ENCODE measurements around the gene PPFIA4. TPM values are rescaled to one million over a fixed set of nuclear protein-coding genes. Genes with fewer than 3 reads are reported as not detected.
A peak's percentile ranks its signal among the peaks of the same experiment; 100 is the strongest.

The PPFIA4 gene
- total RNA-seq, 2 experiments from 2014 or later: 78.8 to 79.9 TPM

DNA sequence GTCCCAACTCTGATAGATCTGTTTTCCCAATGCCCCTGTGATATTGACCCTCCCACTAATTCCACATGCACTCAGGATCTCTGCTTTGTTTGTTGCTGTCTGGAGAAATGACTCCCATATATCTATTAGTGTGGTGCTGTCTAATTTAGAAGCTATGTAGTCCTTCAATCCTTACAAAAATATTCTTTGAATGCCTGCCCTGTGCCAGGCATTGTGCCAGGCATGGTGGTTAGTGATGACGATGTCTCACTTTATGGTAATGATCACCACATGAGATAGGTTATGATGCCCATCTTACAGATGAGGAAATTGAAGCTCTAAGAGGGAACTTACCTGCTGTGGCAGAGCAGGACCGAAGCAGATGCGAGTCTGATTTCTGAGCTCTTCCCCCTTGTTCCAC lies 46.6 kb downstream of the PPFIA4 start:
- POLR2A ChIA-PET: no interaction called here
- peaks cover 30% of the 10 kb centered on the region for H3K27me3 Mint-ChIP-seq
- H3K4me1 Mint-ChIP-seq (ENCODE audit: low read depth): peaks cover 4% of the 10 kb centered on the region
- no peak overlapping the region for H3K4me3 Mint-ChIP-seq
- CTCF ChIA-PET: interaction anchor here (1.0 to 1.6 kb wide), 2 partner anchors 12 to 99 kb away, joined by 4 read pairs; no protein-coding TSS in a partner anchor
- TF ChIP-seq, protein P1, sequence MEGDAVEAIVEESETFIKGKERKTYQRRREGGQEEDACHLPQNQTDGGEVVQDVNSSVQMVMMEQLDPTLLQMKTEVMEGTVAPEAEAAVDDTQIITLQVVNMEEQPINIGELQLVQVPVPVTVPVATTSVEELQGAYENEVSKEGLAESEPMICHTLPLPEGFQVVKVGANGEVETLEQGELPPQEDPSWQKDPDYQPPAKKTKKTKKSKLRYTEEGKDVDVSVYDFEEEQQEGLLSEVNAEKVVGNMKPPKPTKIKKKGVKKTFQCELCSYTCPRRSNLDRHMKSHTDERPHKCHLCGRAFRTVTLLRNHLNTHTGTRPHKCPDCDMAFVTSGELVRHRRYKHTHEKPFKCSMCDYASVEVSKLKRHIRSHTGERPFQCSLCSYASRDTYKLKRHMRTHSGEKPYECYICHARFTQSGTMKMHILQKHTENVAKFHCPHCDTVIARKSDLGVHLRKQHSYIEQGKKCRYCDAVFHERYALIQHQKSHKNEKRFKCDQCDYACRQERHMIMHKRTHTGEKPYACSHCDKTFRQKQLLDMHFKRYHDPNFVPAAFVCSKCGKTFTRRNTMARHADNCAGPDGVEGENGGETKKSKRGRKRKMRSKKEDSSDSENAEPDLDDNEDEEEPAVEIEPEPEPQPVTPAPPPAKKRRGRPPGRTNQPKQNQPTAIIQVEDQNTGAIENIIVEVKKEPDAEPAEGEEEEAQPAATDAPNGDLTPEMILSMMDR (IDR thresholded peaks at IDR 0.05): no peak
- no peak for ATAC-seq
- H3K36me3 Mint-ChIP-seq (ENCODE audit: low read depth): peaks cover 10% of the 10 kb centered on the region
- no peak overlapping the region for H3K27ac Mint-ChIP-seq
- no peaks in the 10 kb centered on the region for H3K9me3 Mint-ChIP-seq
- intact Hi-C loops (cut with micrococcal nuclease): no loop called here
- DNase-seq: no peak

DNA sequence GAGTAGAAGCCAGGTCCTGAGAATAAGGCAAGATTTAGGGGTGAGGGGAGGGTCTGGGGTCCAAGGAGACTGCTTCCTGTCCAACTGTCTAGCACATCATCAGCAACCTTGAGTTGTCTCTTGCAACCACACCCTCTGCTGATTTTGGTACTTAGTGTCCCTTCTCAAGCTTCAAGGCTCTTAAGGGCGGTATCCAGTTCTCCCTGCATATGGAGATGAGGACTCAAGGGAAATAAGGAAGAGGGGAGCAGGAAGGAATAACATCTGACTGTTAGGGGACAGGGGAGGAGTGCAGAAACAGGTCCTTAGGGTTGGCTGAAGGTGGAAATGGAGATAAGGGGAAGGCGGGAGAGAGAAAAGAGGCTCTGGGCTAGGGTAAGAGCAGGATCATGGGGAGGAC lies 47.2 kb downstream of the PPFIA4 start:
- CTCF ChIA-PET: interaction anchor here (0.6 to 1.6 kb wide), 3 partner anchors 10 to 99 kb away, joined by 3 to 4 read pairs (median 4); no protein-coding TSS in a partner anchor

GRCh38 chr1:203074610-203075009 lies 48.3 kb downstream of the PPFIA4 start:
- TF ChIP-seq, protein P1 (IDR thresholded peaks at IDR 0.05): no peak
- no peak for DNase-seq
- Mint-ChIP-seq H3K36me3 (ENCODE audit: low read depth) (peaks cover 10% of the 10 kb centered on the region), H3K4me1 (ENCODE audit: low read depth) (peaks cover 4% of the 10 kb centered on the region), H3K4me3 (no peak overlapping the region), H3K27me3 (peaks cover 34% of the 10 kb centered on the region), H3K27ac (no peak overlapping the region), H3K9me3 (no peaks in the 10 kb centered on the region)
- ATAC-seq: no peak
- intact Hi-C loops (cut with micrococcal nuclease): no loop called here
- CTCF ChIA-PET: no interaction called here
- POLR2A ChIA-PET: no interaction called here

More for the DNA sequence above, 47.2 kb downstream of the PPFIA4 start:
- intact Hi-C loops (cut with micrococcal nuclease): no loop called here
- peaks cover 4% of the 10 kb centered on the region for H3K4me1 Mint-ChIP-seq (ENCODE audit: low read depth)
- H3K27me3 Mint-ChIP-seq: peaks cover 34% of the 10 kb centered on the region
- DNase-seq (no peak), ATAC-seq (no peak)
- TF ChIP-seq, protein P1 (IDR thresholded peaks at IDR 0.05): no peak
- POLR2A ChIA-PET: no interaction called here
- H3K4me3 Mint-ChIP-seq: no peak overlapping the region
- no peaks in the 10 kb centered on the region for H3K9me3 Mint-ChIP-seq
- peaks cover 10% of the 10 kb centered on the region for H3K36me3 Mint-ChIP-seq (ENCODE audit: low read depth)
- H3K27ac Mint-ChIP-seq: no peak overlapping the region

GRCh38 chr1:203075236-203076030 lies 49.1 kb downstream of the PPFIA4 start:
- ATAC-seq (peak; percentile 60), DNase-seq (no peak)
- Mint-ChIP-seq H3K9me3 (no peaks in the 10 kb centered on the region), H3K36me3 (ENCODE audit: low read depth) (peaks cover 10% of the 10 kb centered on the region), H3K4me1 (ENCODE audit: low read depth) (peaks cover 4% of the 10 kb centered on the region), H3K27ac (no peak overlapping the region), H3K4me3 (peak overlapping the region; percentile 18), H3K27me3 (peaks cover 35% of the 10 kb centered on the region)
- intact Hi-C loops (cut with micrococcal nuclease): no loop called here
- CTCF ChIA-PET: no interaction called here
- POLR2A ChIA-PET: no interaction called here
- TF ChIP-seq, protein P1 (IDR thresholded peaks at IDR 0.05): no peak

GRCh38 chr1:203076031-203076511 lies 49.8 kb downstream of the PPFIA4 start:
- no peak for DNase-seq
- H3K36me3 Mint-ChIP-seq (ENCODE audit: low read depth): peaks cover 7% of the 10 kb centered on the region

More at GRCh38 chr1:203076031-203076511, 49.8 kb downstream of the PPFIA4 start:
- Mint-ChIP-seq H3K27me3 (peaks cover 35% of the 10 kb centered on the region), H3K4me1 (ENCODE audit: low read depth) (peaks cover 4% of the 10 kb centered on the region), H3K9me3 (no peaks in the 10 kb centered on the region), H3K4me3 (peak overlapping the region; percentile 44), H3K27ac (no peak overlapping the region)
- TF ChIP-seq, protein P1 (IDR thresholded peaks at IDR 0.05): no peak
- intact Hi-C loops (cut with micrococcal nuclease): no loop called here
- ChIA-PET CTCF (interaction anchor here (1.5 kb wide), 1 partner anchor 97 kb away, joined by 6 read pairs; no protein-coding TSS in a partner anchor), POLR2A (no interaction called here)
- ATAC-seq: peak; percentile 37
